GM18867 (cell line): ENCODE results near the gene DEUP1.

ENCODE experiments used
- ATAC-seq: cut with Tn5 transposase; IDR thresholded peaks from one replicate; pipeline ENCODE4 v1.9.1; 2021; ENCODE audit warnings: mild to moderate bottlenecking, moderate library complexity; ENCODE audit not compliant: unreplicated experiment

Gene DEUP1

GRCh38 chr11:93476796-93477195 lies 146.3 kb downstream of the DEUP1 start:
- ATAC-seq = no peak

- no peak for ATAC-seq
These were observed 147.2 kb downstream of the DEUP1 start for GRCh38 chr11:93477684-93478234.

DNA sequence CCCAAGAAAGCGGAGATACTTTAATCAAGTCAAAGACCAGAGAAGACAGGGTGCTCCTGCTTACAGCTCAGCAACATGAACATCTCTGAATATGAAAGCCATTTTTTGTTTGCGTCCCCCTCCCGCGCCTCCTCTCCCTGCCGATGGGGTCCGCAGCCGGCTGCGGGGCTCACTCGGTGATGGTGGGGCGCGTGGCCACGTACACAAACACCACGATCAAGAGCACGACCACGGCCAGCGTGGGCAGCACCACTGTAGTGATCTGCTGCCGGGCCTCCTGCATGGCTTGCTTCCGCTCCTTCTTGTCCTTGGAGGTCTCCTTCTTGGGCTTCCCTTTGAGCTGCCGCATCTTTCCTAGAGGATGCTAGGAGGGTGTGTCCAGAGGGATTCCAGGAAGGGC lies 148.3 kb downstream of the DEUP1 start:
- no peak for ATAC-seq

DNA sequence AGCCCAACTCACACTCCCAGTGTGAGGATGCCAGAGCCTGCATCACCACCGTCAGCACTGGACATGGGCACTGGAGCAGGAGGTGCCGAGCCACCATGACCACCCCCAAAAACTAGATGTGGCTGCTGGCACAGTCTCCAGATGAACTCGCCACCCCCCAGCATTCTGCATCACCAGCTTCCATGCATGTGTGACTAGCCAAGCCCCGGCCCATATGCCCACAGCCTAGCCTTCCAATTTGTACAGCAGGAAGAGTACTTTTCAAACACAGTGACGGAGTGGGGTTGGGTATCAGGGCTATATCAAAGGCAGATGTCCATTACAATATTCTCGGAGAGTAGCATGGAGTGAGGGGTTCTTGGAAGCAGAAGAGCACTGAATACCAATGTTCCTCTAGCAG lies 149.7 kb downstream of the DEUP1 start:
- no peak for ATAC-seq

GRCh38 chr11:93480756-93481155 lies 150.2 kb downstream of the DEUP1 start:
- no peak for ATAC-seq

- no peak for ATAC-seq
These were observed 150.7 kb downstream of the DEUP1 start for GRCh38 chr11:93481279-93481678.

- ATAC-seq = no peak
These were observed 151.2 kb downstream of the DEUP1 start for GRCh38 chr11:93481696-93482095.

DNA sequence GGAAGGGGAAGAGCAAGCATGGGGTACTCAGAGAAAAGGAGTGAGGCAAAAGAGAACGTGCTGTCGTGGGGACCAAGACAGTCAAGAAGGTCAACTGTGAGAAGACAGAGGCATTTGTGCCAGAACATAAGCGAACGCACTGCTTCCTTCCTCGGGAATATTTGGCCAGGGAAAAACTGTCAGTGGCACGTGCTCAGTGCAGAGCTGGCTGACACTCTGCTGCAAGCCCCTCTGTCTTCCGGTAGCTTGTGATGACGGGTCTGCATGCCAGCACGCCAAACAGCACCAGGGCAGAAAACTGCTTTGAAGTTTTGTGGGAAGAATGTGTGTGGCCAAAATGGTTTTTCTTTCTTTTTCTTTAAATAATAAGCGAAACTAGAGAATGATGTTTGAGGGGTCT lies 152.0 kb downstream of the DEUP1 start:
- no peak for ATAC-seq

DNA sequence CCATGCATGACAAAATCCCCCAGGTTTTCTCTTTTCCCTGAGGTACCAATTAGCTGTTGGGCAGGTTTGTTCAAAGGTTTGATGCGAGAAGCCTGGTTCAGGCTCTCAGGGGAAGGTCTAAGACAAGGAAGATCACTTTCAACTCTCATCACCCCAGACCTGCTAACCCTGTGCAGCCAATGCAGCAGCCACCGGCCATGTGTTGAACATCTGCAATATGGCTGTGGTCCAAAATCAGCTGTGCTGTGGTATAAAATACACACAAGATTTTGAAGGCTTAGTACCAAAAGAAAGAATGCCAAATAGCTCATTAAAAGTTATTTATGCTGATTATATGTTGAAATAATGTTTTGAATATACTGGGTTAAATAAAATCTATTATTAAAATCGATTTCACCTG lies 154.2 kb downstream of the DEUP1 start:
- ATAC-seq = no peak

DNA sequence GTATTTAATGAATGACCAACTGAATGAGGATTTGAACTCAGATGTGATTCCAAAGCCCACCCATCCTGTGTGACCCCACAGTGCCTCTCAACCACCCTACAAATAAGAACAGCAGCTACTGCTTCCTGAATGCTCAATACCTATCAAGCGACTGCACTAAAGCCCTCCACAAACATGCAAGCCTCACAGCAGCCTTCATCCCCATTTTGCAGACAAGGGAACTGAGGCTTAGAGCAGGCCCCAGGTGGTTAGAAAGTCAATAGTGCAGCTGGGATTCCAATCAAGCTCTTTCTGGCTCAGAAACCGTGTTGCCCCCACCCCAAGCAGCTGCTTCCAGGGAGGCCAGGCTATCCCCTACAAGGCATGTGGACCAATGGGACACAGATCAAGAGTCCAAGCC lies 155.4 kb downstream of the DEUP1 start:
- ATAC-seq = no peak

DNA sequence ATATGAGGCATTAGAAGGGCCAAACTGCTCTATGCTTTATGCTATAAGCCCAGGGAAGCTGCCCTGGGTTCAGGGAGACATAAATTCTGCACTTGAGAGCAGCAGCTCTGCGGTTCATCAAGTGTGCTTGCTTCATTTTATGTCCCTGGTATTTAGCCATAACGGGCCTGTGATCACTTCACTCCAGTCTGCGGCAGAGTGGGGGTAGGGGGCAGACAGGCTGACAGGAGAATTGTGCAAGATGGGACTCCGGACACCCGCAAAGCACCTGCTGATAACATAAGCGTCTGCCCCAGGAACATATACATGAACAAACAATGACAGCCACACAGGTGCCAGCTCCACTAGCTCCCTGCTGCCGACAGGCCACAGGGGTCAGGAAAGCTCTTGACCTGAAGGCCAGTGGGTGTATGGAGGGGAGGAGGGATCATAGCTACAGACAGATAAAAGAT lies 156.5 kb downstream of the DEUP1 start:
- no peak for ATAC-seq
